ENCODE results near the gene VTI1A. TPM values are rescaled to one million over a fixed set of nuclear protein-coding genes. Genes with fewer than 3 reads are reported as not detected.

The VTI1A gene
- total RNA-seq, 1 donor from 2014 or later: 34.6 TPM

DNA sequence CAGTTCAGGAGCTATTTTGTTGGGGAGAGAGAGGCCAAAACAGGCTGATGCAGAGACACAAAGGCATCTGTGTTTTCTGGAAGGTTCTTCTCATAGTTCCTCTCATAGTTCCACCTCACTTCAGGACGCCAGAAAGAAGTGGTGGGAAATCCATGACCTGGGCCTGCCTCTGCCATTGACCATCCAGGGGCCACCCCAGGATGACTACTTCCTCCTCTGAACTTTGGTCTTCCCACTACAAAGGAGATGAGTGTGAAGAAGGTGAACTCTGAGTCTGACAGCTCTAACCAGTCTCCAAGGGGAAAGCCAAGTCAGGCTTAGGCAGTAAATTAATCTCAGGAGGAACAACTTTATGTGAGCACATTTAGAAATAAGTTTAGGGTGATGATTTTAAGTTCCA, 327.2 kb downstream of the VTI1A start:
- no peak for DNase-seq (ENCODE audit: low spot score in 2 of 2, unreplicated experiment in 2 of 2)
- Mint-ChIP-seq H3K4me1 (peaks cover 48% of the 10 kb centered on the region), H3K36me3 (peaks cover 20% of the 10 kb centered on the region), H3K4me3 (no peak overlapping the region), H3K27me3 (ENCODE audit: low read depth) (no peaks in the 10 kb centered on the region), H3K9me3 (peaks cover 13% of the 10 kb centered on the region), H3K27ac (no peak overlapping the region)
- TF ChIP-seq CTCF (IDR thresholded peaks at IDR 0.05; ENCODE audit: unreplicated experiment): no peak

GRCh38 chr10:112774798-112775197, 327.8 kb downstream of the VTI1A start:
- TF ChIP-seq CTCF (IDR thresholded peaks at IDR 0.05; ENCODE audit: unreplicated experiment): no peak
- no peak for DNase-seq (ENCODE audit: low spot score in 2 of 2, unreplicated experiment in 2 of 2)
- Mint-ChIP-seq H3K27me3 (ENCODE audit: low read depth) (no peaks in the 10 kb centered on the region), H3K4me1 (peaks cover 53% of the 10 kb centered on the region), H3K36me3 (peaks cover 20% of the 10 kb centered on the region), H3K9me3 (peaks cover 13% of the 10 kb centered on the region), H3K4me3 (no peak overlapping the region), H3K27ac (peak overlapping the region; percentile 76)

GRCh38 chr10:112775381-112775780, 328.4 kb downstream of the VTI1A start:
- peaks cover 55% of the 10 kb centered on the region for H3K4me1 Mint-ChIP-seq
- no peaks in the 10 kb centered on the region for H3K27me3 Mint-ChIP-seq (ENCODE audit: low read depth)
- no peak for TF ChIP-seq CTCF (IDR thresholded peaks at IDR 0.05; ENCODE audit: unreplicated experiment)
- H3K4me3 Mint-ChIP-seq: no peak overlapping the region
- peaks cover 13% of the 10 kb centered on the region for H3K9me3 Mint-ChIP-seq
- H3K27ac Mint-ChIP-seq: peak overlapping the region; percentile 76
- H3K36me3 Mint-ChIP-seq: peaks cover 20% of the 10 kb centered on the region
- no peak for DNase-seq (ENCODE audit: low spot score in 2 of 2, unreplicated experiment in 2 of 2)

- Mint-ChIP-seq H3K36me3 (peaks cover 17% of the 10 kb centered on the region), H3K9me3 (peaks cover 13% of the 10 kb centered on the region), H3K4me1 (peaks cover 57% of the 10 kb centered on the region), H3K27me3 (ENCODE audit: low read depth) (no peaks in the 10 kb centered on the region), H3K4me3 (no peak overlapping the region), H3K27ac (peak overlapping the region; percentile 76)
- no peak for TF ChIP-seq CTCF (IDR thresholded peaks at IDR 0.05; ENCODE audit: unreplicated experiment)
- DNase-seq (ENCODE audit: low spot score in 2 of 2, unreplicated experiment in 2 of 2): no peak
Observed at GRCh38 chr10:112775892-112776674, 329.1 kb downstream of the VTI1A start.

GRCh38 chr10:112778579-112778978, 331.6 kb downstream of the VTI1A start:
- H3K4me3 Mint-ChIP-seq: no peak overlapping the region
- no peak for TF ChIP-seq CTCF (IDR thresholded peaks at IDR 0.05; ENCODE audit: unreplicated experiment)
- H3K4me1 Mint-ChIP-seq: peaks cover 74% of the 10 kb centered on the region
- DNase-seq (ENCODE audit: low spot score in 2 of 2, unreplicated experiment in 2 of 2): no peak
- no peaks in the 10 kb centered on the region for H3K9me3 Mint-ChIP-seq
- H3K27me3 Mint-ChIP-seq (ENCODE audit: low read depth): no peaks in the 10 kb centered on the region
- no peaks in the 10 kb centered on the region for H3K36me3 Mint-ChIP-seq
- peak overlapping the region; percentile 93 for H3K27ac Mint-ChIP-seq
